CD14-positive monocyte (primary cell): ENCODE results near the gene CEBPB. TPM values are rescaled to one million over a fixed set of nuclear protein-coding genes. Genes with fewer than 3 reads are reported as not detected.
A peak's percentile ranks its signal among the peaks of the same experiment; 100 is the strongest.

Experiments used
- DNase-seq, 3 donors: peaks; one replicate each; pipeline ENCODE4 v3.0.0-alpha.2; 2011 to 2022
- H2AFZ ChIP-seq: 2 replicates; pipeline ENCODE4 v1.6.0; 2012; ENCODE audit warnings: mild to moderate bottlenecking, low read depth, low read length, inconsistent platforms; ENCODE audit not compliant: insufficient read depth, poor library complexity, severe bottlenecking
- H3K27ac ChIP-seq, 2 donors: 1 replicate in 1 of 2; 2 replicates in 1 of 2; pipeline ENCODE4 v1.5.1; 2012 to 2013; ENCODE audit warnings: low read length in 2 of 2, control low read depth in 1 of 2, inconsistent platforms in 1 of 2, low read depth in 1 of 2, mild to moderate bottlenecking in 1 of 2
- H3K27me3 ChIP-seq, 2 donors: one replicate each; pipeline versions ENCODE4 v1.6.0 to v1.6.1; 2011 to 2013; ENCODE audit warnings: low read length in 2 of 2; ENCODE audit not compliant: control insufficient read depth in 2 of 2, insufficient read depth in 2 of 2
- H3K36me3 ChIP-seq, 2 donors: replicated peaks in 1 of 2; 1 replicate in 1 of 2; 2 replicates in 1 of 2; pipeline versions ENCODE4 v1.5.1 to v1.6.1; 2012 to 2013; ENCODE audit warnings: low read length in 2 of 2, control low read depth in 1 of 2, inconsistent platforms in 1 of 2, mild to moderate bottlenecking in 1 of 2; ENCODE audit not compliant: insufficient read depth in 2 of 2, control insufficient read depth in 1 of 2
- H3K4me1 ChIP-seq, 2 donors: 1 replicate in 1 of 2; 2 replicates in 1 of 2; pipeline versions ENCODE4 v1.5.1 to v1.6.1; 2012 to 2013; ENCODE audit warnings: low read length in 2 of 2, control low read depth in 1 of 2, inconsistent platforms in 1 of 2, mild to moderate bottlenecking in 1 of 2, moderate library complexity in 1 of 2; ENCODE audit not compliant: insufficient read depth in 2 of 2, control insufficient read depth in 1 of 2
- H3K4me2 ChIP-seq: replicated peaks from 2 replicates; pipeline ENCODE3; 2012; ENCODE audit warnings: low read length, moderate library complexity, mild to moderate bottlenecking; ENCODE audit not compliant: poor library complexity, severe bottlenecking; ENCODE audit errors: extremely low read depth
- H3K4me3 ChIP-seq, 3 experiments: fragments of 200-600 bp in 1 of 3; sonication (generic) in 1 of 3; replicated peaks in 1 of 3; 1 replicate in 2 of 3; 2 replicates in 1 of 3; pipeline ENCODE4 v1.5.1; 2011 to 2013; ENCODE audit warnings: low read length in 3 of 3, mild to moderate bottlenecking in 3 of 3, control low read depth in 2 of 3, low read depth in 2 of 3, inconsistent platforms in 1 of 3, moderate library complexity in 1 of 3
- H3K79me2 ChIP-seq: 2 replicates; pipeline ENCODE4 v1.6.0; 2012; ENCODE audit warnings: mild to moderate bottlenecking, control low read depth, inconsistent platforms, low read length, moderate library complexity; ENCODE audit not compliant: insufficient read depth
- H3K9ac ChIP-seq: 2 replicates; pipeline ENCODE4 v1.6.0; 2017; ENCODE audit warnings: low read length, mild to moderate bottlenecking; ENCODE audit not compliant: insufficient read depth, poor library complexity, severe bottlenecking
- H3K9me3 ChIP-seq, 2 donors: replicated peaks in 1 of 2; 1 replicate in 1 of 2; 2 replicates in 1 of 2; pipeline versions ENCODE4 v1.5.1 to v1.6.1; 2012 to 2013; ENCODE audit warnings: low read length in 2 of 2, control low read depth in 1 of 2; ENCODE audit not compliant: control insufficient read depth in 1 of 2, insufficient read depth in 1 of 2
- H4K20me1 ChIP-seq: 2 replicates; pipeline ENCODE4 v1.6.0; 2012; ENCODE audit warnings: mild to moderate bottlenecking, low read length, control low read depth, moderate library complexity; ENCODE audit not compliant: insufficient read depth
- H3K27ac Mint-ChIP-seq, 7 donors: one replicate each; pipeline ENCODE4 v1.8.0; 2020; ENCODE audit warnings: mild to moderate bottlenecking in 7 of 7, mixed read lengths in 7 of 7, moderate library complexity in 6 of 7, inconsistent platforms in 2 of 7
- H3K27me3 Mint-ChIP-seq, 3 donors: one replicate each; pipeline ENCODE4 v1.8.0; 2021 to 2022; ENCODE audit warnings: low read depth in 3 of 3, mild to moderate bottlenecking in 3 of 3, mixed read lengths in 3 of 3, moderate library complexity in 3 of 3, inconsistent platforms in 1 of 3
- H3K36me3 Mint-ChIP-seq, 2 donors: one replicate each; pipeline ENCODE4 v1.8.0; 2020; ENCODE audit warnings: mixed read lengths in 2 of 2, inconsistent platforms in 1 of 2, mild to moderate bottlenecking in 1 of 2
- H3K4me1 Mint-ChIP-seq: one replicate; pipeline ENCODE4 v1.8.0; 2020; ENCODE audit warnings: mild to moderate bottlenecking, mixed read lengths
- H3K4me3 Mint-ChIP-seq, 2 donors: one replicate each; pipeline ENCODE4 v1.8.0; 2020; ENCODE audit warnings: mild to moderate bottlenecking in 2 of 2, mixed read lengths in 2 of 2, moderate library complexity in 1 of 2
- H3K9me3 Mint-ChIP-seq, 7 donors: one replicate each; pipeline ENCODE4 v1.8.0; 2020 to 2022; ENCODE audit warnings: mixed read lengths in 7 of 7, mild to moderate bottlenecking in 6 of 7, moderate library complexity in 6 of 7, inconsistent platforms in 2 of 7
- WGBS: methylation state at CpG from one replicate; pipeline ENCODE4 v1.1.5; 2013; ENCODE audit warnings: missing lambda C conversion rate; ENCODE audit not compliant: insufficient coverage; 5-methylcytosine and 5-hydroxymethylcytosine counted together
- intact Hi-C, 2 donors: fragments of 100-400 bp; cut with micrococcal nuclease; formaldehyde crosslinking; loops; one replicate each; pipeline versions ENCODE4 v1.15.0 to v1.15.1; 2023
- polyA plus RNA-seq, 3 donors: library from polyadenylated mRNA; depleted of rRNA in 1 of 3; unstranded in 2 of 3; stranded (reverse) in 1 of 3; fragments of 300-500 nt in 2 of 3; fragments of >200 nt in 1 of 3; fragmentation: Illumina TruSeq in 2 of 3; gene quantifications; 1 replicate in 2 of 3; 2 replicates in 1 of 3; pipeline ENCODE4 v1.2.3, GENCODE V29; 2012 to 2021
- TF ChIP-seq, protein P1 (sequence below): fragments of 200-600 bp; IDR thresholded peaks from one replicate; pipeline ENCODE4 v1.8.0; 2022; ENCODE audit warnings: antibody characterized with exemption, mild to moderate bottlenecking

Gene CEBPB
- polyA plus RNA-seq, 3 donors: 52.4 to 445 (median 80.8) TPM

DNA sequence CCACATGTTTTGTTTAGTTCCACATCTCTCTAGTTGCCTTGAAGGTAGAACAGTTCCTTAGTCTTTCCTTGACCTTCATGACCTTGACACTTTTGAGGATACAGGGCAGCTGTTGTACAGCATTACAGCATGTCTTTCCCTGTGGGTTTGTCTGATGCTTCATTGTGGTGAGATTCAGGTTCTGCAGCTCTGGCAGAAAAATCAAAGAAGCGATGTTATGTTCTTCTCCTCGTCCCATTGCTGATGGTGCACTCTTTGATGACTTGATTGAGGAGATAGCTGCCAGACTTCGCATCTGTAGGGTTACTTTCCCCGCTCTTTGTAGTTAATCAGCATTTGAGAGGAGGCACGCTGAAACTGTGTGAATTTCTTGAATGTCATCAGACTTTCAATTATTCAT is 12.0 kb downstream of the CEBPB start:
- no peaks in the 10 kb centered on the region for H3K27me3 ChIP-seq
- H3K27ac ChIP-seq: no peak overlapping the region
- H3K9me3 ChIP-seq: peaks cover 0 to 3% of the 10 kb centered on the region in 2 donors
- H3K27me3 Mint-ChIP-seq: peaks cover 0 to 6% (median 0%) of the 10 kb centered on the region in 3 donors
- H3K79me2 ChIP-seq: no peaks in the 10 kb centered on the region
- WGBS: 100% methylated on average over 1 of the region's 5 CpGs
- H3K4me3 Mint-ChIP-seq: no peak overlapping the region
- H3K9ac ChIP-seq: no peak overlapping the region
- no peak overlapping the region for H3K4me2 ChIP-seq
- no peak for DNase-seq
- no peak overlapping the region for H2AFZ ChIP-seq
- H3K4me1 Mint-ChIP-seq: peaks cover 37% of the 10 kb centered on the region
- TF ChIP-seq, protein P1, sequence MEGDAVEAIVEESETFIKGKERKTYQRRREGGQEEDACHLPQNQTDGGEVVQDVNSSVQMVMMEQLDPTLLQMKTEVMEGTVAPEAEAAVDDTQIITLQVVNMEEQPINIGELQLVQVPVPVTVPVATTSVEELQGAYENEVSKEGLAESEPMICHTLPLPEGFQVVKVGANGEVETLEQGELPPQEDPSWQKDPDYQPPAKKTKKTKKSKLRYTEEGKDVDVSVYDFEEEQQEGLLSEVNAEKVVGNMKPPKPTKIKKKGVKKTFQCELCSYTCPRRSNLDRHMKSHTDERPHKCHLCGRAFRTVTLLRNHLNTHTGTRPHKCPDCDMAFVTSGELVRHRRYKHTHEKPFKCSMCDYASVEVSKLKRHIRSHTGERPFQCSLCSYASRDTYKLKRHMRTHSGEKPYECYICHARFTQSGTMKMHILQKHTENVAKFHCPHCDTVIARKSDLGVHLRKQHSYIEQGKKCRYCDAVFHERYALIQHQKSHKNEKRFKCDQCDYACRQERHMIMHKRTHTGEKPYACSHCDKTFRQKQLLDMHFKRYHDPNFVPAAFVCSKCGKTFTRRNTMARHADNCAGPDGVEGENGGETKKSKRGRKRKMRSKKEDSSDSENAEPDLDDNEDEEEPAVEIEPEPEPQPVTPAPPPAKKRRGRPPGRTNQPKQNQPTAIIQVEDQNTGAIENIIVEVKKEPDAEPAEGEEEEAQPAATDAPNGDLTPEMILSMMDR: no peak
- H3K36me3 Mint-ChIP-seq: peaks cover 15 to 26% of the 10 kb centered on the region in 2 donors
- H3K36me3 ChIP-seq: no peaks in the 10 kb centered on the region
- intact Hi-C loops: loop anchor here in 1 of 2 donors (5.0 kb wide), 1 partner anchor 45 kb away; no protein-coding TSS in a partner anchor
- peaks cover 7% of the 10 kb centered on the region for H4K20me1 ChIP-seq
- H3K4me1 ChIP-seq: peaks cover 9 to 21% of the 10 kb centered on the region in 2 donors
- no peak overlapping the region for H3K27ac Mint-ChIP-seq
- peaks cover 0 to 18% (median 9%) of the 10 kb centered on the region in 7 donors for H3K9me3 Mint-ChIP-seq
- no peak overlapping the region for H3K4me3 ChIP-seq

DNA sequence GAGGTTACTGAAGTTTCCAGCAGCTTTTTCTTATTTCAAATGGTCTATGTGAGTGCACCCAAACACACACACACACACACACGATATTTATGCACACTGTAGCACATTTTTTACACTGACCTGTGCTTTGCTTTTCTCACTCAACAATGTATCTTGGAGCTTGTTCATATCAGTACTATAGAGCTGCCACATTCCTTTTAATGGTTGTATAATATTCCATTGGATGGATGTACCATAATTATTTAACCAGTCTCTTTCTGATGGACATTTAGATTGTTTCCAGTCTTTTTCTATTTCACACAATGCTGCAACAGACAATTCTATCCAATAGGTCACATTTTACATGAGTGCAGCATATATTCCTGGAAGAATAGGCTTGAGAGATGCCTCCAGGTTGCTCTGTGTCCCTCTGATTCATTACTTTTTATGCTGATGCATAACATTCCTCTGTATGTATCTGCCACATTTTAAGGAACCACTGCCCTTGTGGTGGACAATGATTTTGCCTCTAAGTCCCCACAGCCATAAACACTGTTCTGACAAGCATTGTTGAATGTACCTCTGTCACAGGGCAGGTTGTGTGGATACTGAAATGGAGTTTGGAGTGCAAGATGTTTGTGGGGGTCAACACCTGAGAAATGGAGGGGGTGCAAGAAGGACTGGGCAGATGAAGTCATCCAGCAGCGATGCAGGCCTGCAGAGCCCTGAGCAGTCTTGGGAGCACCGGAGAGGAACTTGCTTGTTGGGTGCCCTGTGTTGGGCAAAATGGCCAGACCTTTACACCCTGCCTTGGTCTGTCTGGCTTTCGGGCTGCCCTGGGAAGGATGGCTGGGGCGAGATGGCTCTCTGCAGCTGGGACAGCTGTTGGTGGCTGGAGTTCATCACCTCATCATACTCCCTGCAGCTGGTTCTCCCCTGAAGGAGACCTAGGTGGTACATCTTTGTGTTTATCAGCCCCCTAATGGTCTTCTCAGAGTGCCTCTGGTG is 13.6 kb downstream of the CEBPB start:
- no peaks in the 10 kb centered on the region for H3K36me3 ChIP-seq
- H3K27me3 ChIP-seq: no peaks in the 10 kb centered on the region
- peaks cover 0 to 3% of the 10 kb centered on the region in 2 donors for H3K9me3 ChIP-seq
- H4K20me1 ChIP-seq: no peaks in the 10 kb centered on the region
- TF ChIP-seq, protein P1: no peak
- H3K27ac ChIP-seq: no peak overlapping the region
- no peak overlapping the region for H3K9ac ChIP-seq
- peaks cover 9 to 13% of the 10 kb centered on the region in 2 donors for H3K4me1 ChIP-seq
- WGBS: 91% methylated on average over 2 of the region's 5 CpGs
- Mint-ChIP-seq H3K36me3 (peaks cover 15 to 27% of the 10 kb centered on the region in 2 donors), H3K9me3 (peaks cover 0 to 18% (median 9%) of the 10 kb centered on the region in 7 donors), H3K27me3 (peaks cover 0 to 6% (median 0%) of the 10 kb centered on the region in 3 donors), H3K27ac (peak overlapping the region in 1 of 7 donors; percentile 38), H3K4me3 (no peak overlapping the region), H3K4me1 (peaks cover 33% of the 10 kb centered on the region)
- no peak for DNase-seq
- no peak overlapping the region for H2AFZ ChIP-seq
- no peak overlapping the region for H3K4me2 ChIP-seq
- no peaks in the 10 kb centered on the region for H3K79me2 ChIP-seq
- intact Hi-C loops: loop anchor here in 1 of 2 donors (5.0 kb wide), 1 partner anchor 43 kb away; no protein-coding TSS in a partner anchor
- H3K4me3 ChIP-seq: no peak overlapping the region
